ENCODE data around the gene PTPN1.

The PTPN1 gene

GRCh38 chr20:50516180-50516934, 6.2 kb downstream of the PTPN1 start:
- Histone ChIP-seq H3K4me1 (ENCODE audit: control insufficient read depth, insufficient read depth, low read length) (peaks cover 95% of the 10 kb centered on the region), H3K36me3 (ENCODE audit: control insufficient read depth, insufficient read depth, low read length, severe bottlenecking) (no peaks in the 10 kb centered on the region), H3K27me3 (replicated peaks; ENCODE audit: control insufficient read depth, insufficient read depth, low read length) (no peaks in the 10 kb centered on the region), H3K4me3 (ENCODE audit: low read length) (no peak overlapping the region), H3K9ac (ENCODE audit: low read length) (no peak overlapping the region), H3K9me3 (ENCODE audit: control insufficient read depth, low read length) (no peaks in the 10 kb centered on the region)
- no peak for DNase-seq (ENCODE audit: low read depth)

DNA sequence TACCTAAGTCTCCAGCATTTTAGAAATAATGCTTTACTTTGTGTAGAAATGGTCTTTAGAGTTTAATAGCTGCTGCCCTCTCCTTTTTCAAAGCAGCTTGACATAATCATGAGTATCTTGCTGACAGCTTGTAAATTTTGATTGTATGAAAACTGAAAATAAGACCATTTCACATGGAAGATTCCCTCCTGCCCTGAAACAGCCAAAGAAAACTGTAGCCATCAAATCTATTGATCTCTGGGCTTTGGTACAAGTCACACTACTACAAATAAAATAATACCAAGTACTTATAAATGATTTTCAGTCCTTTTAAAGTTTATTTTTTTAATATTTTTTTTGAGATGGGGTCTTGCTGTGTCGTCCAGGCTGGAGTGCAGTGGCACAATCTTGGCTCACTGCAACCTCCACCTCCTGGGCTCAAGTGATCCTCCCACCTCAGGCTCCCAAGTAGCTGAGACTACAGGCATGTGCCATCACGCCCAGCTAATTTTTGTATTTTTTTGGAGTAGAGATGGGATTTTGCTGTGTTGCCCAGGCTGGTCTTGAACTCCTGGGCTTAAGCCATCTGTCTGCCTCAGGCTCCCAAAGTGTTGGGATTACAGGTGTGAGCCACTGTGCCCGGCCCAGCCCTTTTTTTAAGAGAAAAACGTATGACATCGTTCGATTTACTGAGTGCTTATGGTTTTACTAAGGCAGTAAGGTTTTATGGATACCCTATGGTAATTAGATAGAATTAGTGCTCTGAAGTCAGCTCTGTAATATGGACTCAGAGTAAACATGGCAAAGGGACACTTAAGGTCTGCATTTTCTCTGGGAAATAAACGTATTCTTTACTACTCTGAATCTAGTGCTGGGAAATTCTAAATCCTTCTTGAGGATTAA, 7.0 kb downstream of the PTPN1 start:
- Histone ChIP-seq H3K4me3 (ENCODE audit: low read length) (no peak overlapping the region), H3K4me1 (ENCODE audit: control insufficient read depth, insufficient read depth, low read length) (peaks cover 96% of the 10 kb centered on the region), H3K27me3 (replicated peaks; ENCODE audit: control insufficient read depth, insufficient read depth, low read length) (no peaks in the 10 kb centered on the region), H3K9me3 (ENCODE audit: control insufficient read depth, low read length) (no peaks in the 10 kb centered on the region), H3K9ac (ENCODE audit: low read length) (peak overlapping the region; percentile 43), H3K36me3 (ENCODE audit: control insufficient read depth, insufficient read depth, low read length, severe bottlenecking) (no peaks in the 10 kb centered on the region)
- DNase-seq (ENCODE audit: low read depth) = no peak

DNA sequence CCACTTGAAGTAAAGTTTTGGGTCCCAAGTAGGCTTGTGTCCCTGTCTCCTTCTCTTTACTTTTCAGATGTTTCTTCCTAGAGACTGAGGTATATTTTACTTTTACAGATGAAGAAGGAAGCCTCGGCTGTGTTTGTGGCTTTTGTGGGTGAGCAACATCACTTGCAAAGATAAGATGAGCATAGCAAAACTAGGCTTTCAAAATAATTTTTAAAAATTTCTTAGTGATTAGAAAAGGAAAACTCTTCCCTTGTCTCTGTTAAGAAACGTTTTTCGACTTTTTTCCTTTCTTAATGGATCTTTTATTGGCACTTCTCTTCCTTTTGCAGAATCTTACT, 7.6 kb downstream of the PTPN1 start:
- H3K27me3 ChIP-seq (replicated peaks; ENCODE audit: control insufficient read depth, insufficient read depth, low read length) = no peaks in the 10 kb centered on the region
- H3K9ac ChIP-seq (ENCODE audit: low read length) = peak overlapping the region; percentile 43
- no peaks in the 10 kb centered on the region for H3K9me3 ChIP-seq (ENCODE audit: control insufficient read depth, low read length)
- peak overlapping the region; percentile 47 for H3K4me3 ChIP-seq (ENCODE audit: low read length)
- DNase-seq (ENCODE audit: low read depth) = no peak
- no peaks in the 10 kb centered on the region for H3K36me3 ChIP-seq (ENCODE audit: control insufficient read depth, insufficient read depth, low read length, severe bottlenecking)
- peaks cover 94% of the 10 kb centered on the region for H3K4me1 ChIP-seq (ENCODE audit: control insufficient read depth, insufficient read depth, low read length)

- peak overlapping the region; percentile 43 for H3K9ac ChIP-seq (ENCODE audit: low read length)
- no peaks in the 10 kb centered on the region for H3K27me3 ChIP-seq (replicated peaks; ENCODE audit: control insufficient read depth, insufficient read depth, low read length)
- peaks cover 89% of the 10 kb centered on the region for H3K4me1 ChIP-seq (ENCODE audit: control insufficient read depth, insufficient read depth, low read length)
- no peaks in the 10 kb centered on the region for H3K9me3 ChIP-seq (ENCODE audit: control insufficient read depth, low read length)
- H3K36me3 ChIP-seq (ENCODE audit: control insufficient read depth, insufficient read depth, low read length, severe bottlenecking) = peaks cover 3% of the 10 kb centered on the region
- DNase-seq (ENCODE audit: low read depth) = peak; percentile 83
- H3K4me3 ChIP-seq (ENCODE audit: low read length) = peak overlapping the region; percentile 47
Observed at GRCh38 chr20:50518270-50518721, 8.1 kb downstream of the PTPN1 start.

GRCh38 chr20:50519036-50519762, 9.0 kb downstream of the PTPN1 start:
- peak; percentile 61 for DNase-seq (ENCODE audit: low read depth)
- no peaks in the 10 kb centered on the region for H3K9me3 ChIP-seq (ENCODE audit: control insufficient read depth, low read length)
- peak overlapping the region; percentile 47 for H3K4me3 ChIP-seq (ENCODE audit: low read length)
- H3K36me3 ChIP-seq (ENCODE audit: control insufficient read depth, insufficient read depth, low read length, severe bottlenecking) = peaks cover 3% of the 10 kb centered on the region
- peak overlapping the region; percentile 43 for H3K9ac ChIP-seq (ENCODE audit: low read length)
- no peaks in the 10 kb centered on the region for H3K27me3 ChIP-seq (replicated peaks; ENCODE audit: control insufficient read depth, insufficient read depth, low read length)
- peaks cover 80% of the 10 kb centered on the region for H3K4me1 ChIP-seq (ENCODE audit: control insufficient read depth, insufficient read depth, low read length)

GRCh38 chr20:50520222-50520880, 10.2 kb downstream of the PTPN1 start:
- peak overlapping the region; percentile 49 for H3K9ac ChIP-seq (ENCODE audit: low read length)
- no peak for DNase-seq (ENCODE audit: low read depth)
- no peaks in the 10 kb centered on the region for H3K9me3 ChIP-seq (ENCODE audit: control insufficient read depth, low read length)
- peak overlapping the region; percentile 19 for H3K4me3 ChIP-seq (ENCODE audit: low read length)
- no peaks in the 10 kb centered on the region for H3K27me3 ChIP-seq (replicated peaks; ENCODE audit: control insufficient read depth, insufficient read depth, low read length)
- H3K36me3 ChIP-seq (ENCODE audit: control insufficient read depth, insufficient read depth, low read length, severe bottlenecking) = peaks cover 3% of the 10 kb centered on the region
- peaks cover 69% of the 10 kb centered on the region for H3K4me1 ChIP-seq (ENCODE audit: control insufficient read depth, insufficient read depth, low read length)

DNA sequence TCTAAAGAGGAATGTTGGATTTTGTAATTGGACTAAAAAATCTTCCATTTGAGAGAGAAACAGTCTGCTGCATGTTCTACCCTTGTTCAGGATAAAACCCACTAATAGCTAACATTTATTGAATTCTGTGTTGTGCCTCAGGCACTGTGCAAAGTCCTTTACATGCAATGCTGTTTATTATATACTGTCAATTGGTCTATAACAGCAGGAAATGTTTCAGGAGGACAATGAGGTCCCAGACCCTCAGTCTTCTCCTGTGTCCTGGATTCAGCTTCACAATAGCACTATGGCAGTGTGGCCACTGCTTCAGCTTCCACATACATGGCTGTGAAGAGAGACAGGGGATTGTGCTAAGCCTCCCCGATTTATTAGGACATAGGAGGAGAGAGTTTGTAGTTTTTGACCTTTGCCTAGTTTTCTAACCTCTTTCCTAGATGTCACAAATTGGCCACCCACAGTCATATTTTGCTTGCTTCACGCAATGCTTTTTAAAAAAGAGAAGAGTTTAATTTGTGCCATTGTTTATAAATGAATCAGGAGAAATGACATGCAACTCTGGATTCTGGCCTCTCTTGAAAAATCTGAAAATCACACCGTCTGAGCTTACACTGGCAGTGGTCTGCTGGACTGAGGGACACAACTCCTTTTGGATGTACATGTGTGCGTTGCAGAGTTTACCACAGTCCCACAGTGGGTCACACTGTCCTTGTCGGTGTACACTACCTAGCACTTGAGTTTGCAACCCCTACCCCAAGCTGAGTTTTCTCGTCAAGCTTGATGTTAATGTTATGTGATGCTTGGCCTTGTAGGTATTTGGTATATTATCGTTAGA, 11.3 kb downstream of the PTPN1 start:
- Histone ChIP-seq H3K9ac (ENCODE audit: low read length) (peak overlapping the region; percentile 63), H3K9me3 (ENCODE audit: control insufficient read depth, low read length) (no peaks in the 10 kb centered on the region), H3K4me1 (ENCODE audit: control insufficient read depth, insufficient read depth, low read length) (peaks cover 62% of the 10 kb centered on the region), H3K36me3 (ENCODE audit: control insufficient read depth, insufficient read depth, low read length, severe bottlenecking) (peaks cover 3% of the 10 kb centered on the region), H3K27me3 (replicated peaks; ENCODE audit: control insufficient read depth, insufficient read depth, low read length) (no peaks in the 10 kb centered on the region), H3K4me3 (ENCODE audit: low read length) (peak overlapping the region; percentile 53)
- no peak for DNase-seq (ENCODE audit: low read depth)

GRCh38 chr20:50522053-50522674, 12.0 kb downstream of the PTPN1 start:
- H3K4me3 ChIP-seq (ENCODE audit: low read length) = peak overlapping the region; percentile 53
- DNase-seq (ENCODE audit: low read depth) = no peak
- H3K27me3 ChIP-seq (replicated peaks; ENCODE audit: control insufficient read depth, insufficient read depth, low read length) = no peaks in the 10 kb centered on the region
- H3K36me3 ChIP-seq (ENCODE audit: control insufficient read depth, insufficient read depth, low read length, severe bottlenecking) = peaks cover 3% of the 10 kb centered on the region
- no peak overlapping the region for H3K9ac ChIP-seq (ENCODE audit: low read length)
- no peaks in the 10 kb centered on the region for H3K9me3 ChIP-seq (ENCODE audit: control insufficient read depth, low read length)
- peaks cover 64% of the 10 kb centered on the region for H3K4me1 ChIP-seq (ENCODE audit: control insufficient read depth, insufficient read depth, low read length)

DNA sequence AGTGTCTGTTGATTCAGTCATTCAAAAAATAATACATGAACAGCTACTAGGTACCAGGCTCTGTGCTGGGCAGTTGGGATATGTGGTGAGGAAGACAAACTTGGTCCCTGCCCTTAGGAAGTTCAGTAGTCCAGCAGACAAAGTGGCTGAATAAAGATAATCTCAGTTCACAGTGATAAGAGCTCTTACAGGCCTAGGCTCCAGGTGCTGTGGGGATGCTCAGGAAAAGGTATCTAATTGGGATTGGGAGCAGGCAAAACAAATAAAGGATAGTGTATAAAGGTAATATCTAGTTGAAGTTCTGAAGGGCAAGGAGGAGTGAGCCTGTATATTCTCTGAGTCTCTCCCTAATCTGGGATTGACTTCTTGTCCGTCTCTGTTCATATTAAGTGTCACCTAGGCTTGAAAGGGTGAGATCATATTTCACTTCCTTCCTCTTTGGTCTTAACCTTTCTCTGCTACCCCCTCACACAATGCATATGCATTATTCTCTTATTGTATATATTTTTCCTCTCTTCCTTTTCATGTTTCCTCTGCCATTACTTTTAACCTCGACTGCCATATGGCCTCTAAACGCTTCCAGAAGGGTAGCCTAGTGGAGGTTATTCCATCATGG, 13.5 kb downstream of the PTPN1 start:
- Histone ChIP-seq H3K9ac (ENCODE audit: low read length) (no peak overlapping the region), H3K36me3 (ENCODE audit: control insufficient read depth, insufficient read depth, low read length, severe bottlenecking) (peaks cover 6% of the 10 kb centered on the region), H3K4me1 (ENCODE audit: control insufficient read depth, insufficient read depth, low read length) (peaks cover 54% of the 10 kb centered on the region), H3K27me3 (replicated peaks; ENCODE audit: control insufficient read depth, insufficient read depth, low read length) (no peaks in the 10 kb centered on the region), H3K4me3 (ENCODE audit: low read length) (no peak overlapping the region), H3K9me3 (ENCODE audit: control insufficient read depth, low read length) (no peaks in the 10 kb centered on the region)
- no peak for DNase-seq (ENCODE audit: low read depth)
